GM21576 (cell line): ENCODE data around the gene ACP2.

Source experiments
- ATAC-seq: cut with Tn5 transposase; IDR thresholded peaks from one replicate; pipeline ENCODE4 v1.9.1; 2021; ENCODE audit warnings: mild to moderate bottlenecking, moderate library complexity; ENCODE audit not compliant: unreplicated experiment

Gene ACP2

GRCh38 chr11:47269002-47269828 is 20.6 kb upstream of the ACP2 start:
- peak; percentile 47 for ATAC-seq

GRCh38 chr11:47268448-47269001 is 19.9 kb upstream of the ACP2 start:
- no peak for ATAC-seq

GRCh38 chr11:47267876-47268275 is 19.3 kb upstream of the ACP2 start:
- ATAC-seq: no peak

- ATAC-seq: no peak
Observed at GRCh38 chr11:47264521-47264920, 15.9 kb upstream of the ACP2 start.

- ATAC-seq: no peak
Observed at GRCh38 chr11:47264119-47264518, 15.5 kb upstream of the ACP2 start.

GRCh38 chr11:47261291-47261800 is 12.7 kb upstream of the ACP2 start:
- no peak for ATAC-seq

- ATAC-seq: no peak
Observed at GRCh38 chr11:47260366-47260765, 11.8 kb upstream of the ACP2 start.

- peak; percentile 58 for ATAC-seq
Observed at GRCh38 chr11:47259232-47259977, 10.8 kb upstream of the ACP2 start.

GRCh38 chr11:47258317-47258902 is 9.8 kb upstream of the ACP2 start:
- no peak for ATAC-seq

GRCh38 chr11:47257517-47258316 is 9.1 kb upstream of the ACP2 start, which contains the start of gene NR1H3:
NR1H3 (plus strand) TSS chr11:47257996; CDS start chr11:47259217, 1,221 bp downstream.
- ATAC-seq: no peak

- ATAC-seq: no peak
Observed at GRCh38 chr11:47257177-47257516, 8.5 kb upstream of the ACP2 start.

- ATAC-seq: no peak
Observed at GRCh38 chr11:47256374-47256773, 7.8 kb upstream of the ACP2 start.

- ATAC-seq: no peak
Observed at GRCh38 chr11:47254386-47254785, 5.8 kb upstream of the ACP2 start.

- no peak for ATAC-seq
Observed at GRCh38 chr11:47253660-47254059, 5.0 kb upstream of the ACP2 start.

GRCh38 chr11:47251751-47252150 is 3.1 kb upstream of the ACP2 start:
- ATAC-seq: no peak

- no peak for ATAC-seq
Observed at GRCh38 chr11:47249378-47249715, 733 bp upstream of the ACP2 start.

- peak; percentile 23 for ATAC-seq
Observed at GRCh38 chr11:47248304-47248663, 330 bp downstream of the ACP2 start.

- no peak for ATAC-seq
Observed at GRCh38 chr11:47247502-47247901, 1.1 kb downstream of the ACP2 start.

- no peak for ATAC-seq
Observed at GRCh38 chr11:47245611-47246357, 2.8 kb downstream of the ACP2 start.
